KOPT-K1 (cell line): ENCODE results near the gene TNFAIP8L3.

ENCODE experiments used
- H3K27ac ChIP-seq: fragments of 200-600 bp; sonication (generic); 2 replicates; pipeline ENCODE4 v1.5.1; 2016; ENCODE audit warnings: antibody characterized with exemption, mild to moderate bottlenecking, low read depth, low read length; ENCODE audit not compliant: poor library complexity, severe bottlenecking
- H3K36me3 ChIP-seq: fragments of 200-600 bp; sonication (generic); 2 replicates; pipeline ENCODE4 v1.5.1; 2017; ENCODE audit warnings: antibody characterized with exemption, mild to moderate bottlenecking, low read length, moderate library complexity; ENCODE audit not compliant: insufficient read depth
- H3K9me3 ChIP-seq: fragments of 200-600 bp; sonication (generic); 2 replicates; pipeline ENCODE4 v1.5.1; 2017; ENCODE audit warnings: antibody characterized with exemption, low read length, mild to moderate bottlenecking; ENCODE audit not compliant: insufficient read depth, poor library complexity, severe bottlenecking

The TNFAIP8L3 gene

DNA sequence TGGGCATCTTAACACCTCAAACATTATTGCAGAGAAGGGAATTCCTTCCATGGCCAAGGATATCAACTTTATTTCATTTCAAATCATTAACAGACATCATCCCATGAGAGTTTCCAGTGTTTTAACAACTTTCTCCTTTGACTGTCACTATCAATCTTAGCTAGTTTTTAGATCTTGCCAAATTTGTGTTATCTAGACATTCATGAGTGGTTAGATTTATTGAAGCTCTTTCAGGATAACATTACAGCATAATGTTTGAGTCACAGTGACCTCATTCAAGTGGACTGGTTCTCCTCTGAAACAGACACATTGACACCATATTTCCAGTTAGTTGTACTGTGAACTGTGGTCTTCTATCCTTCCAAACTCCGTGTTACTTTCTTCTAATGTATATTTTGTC, 8.6 kb upstream of the TNFAIP8L3 start:
- Histone ChIP-seq H3K27ac (no peak overlapping the region), H3K9me3 (no peaks in the 10 kb centered on the region), H3K36me3 (no peaks in the 10 kb centered on the region)

DNA sequence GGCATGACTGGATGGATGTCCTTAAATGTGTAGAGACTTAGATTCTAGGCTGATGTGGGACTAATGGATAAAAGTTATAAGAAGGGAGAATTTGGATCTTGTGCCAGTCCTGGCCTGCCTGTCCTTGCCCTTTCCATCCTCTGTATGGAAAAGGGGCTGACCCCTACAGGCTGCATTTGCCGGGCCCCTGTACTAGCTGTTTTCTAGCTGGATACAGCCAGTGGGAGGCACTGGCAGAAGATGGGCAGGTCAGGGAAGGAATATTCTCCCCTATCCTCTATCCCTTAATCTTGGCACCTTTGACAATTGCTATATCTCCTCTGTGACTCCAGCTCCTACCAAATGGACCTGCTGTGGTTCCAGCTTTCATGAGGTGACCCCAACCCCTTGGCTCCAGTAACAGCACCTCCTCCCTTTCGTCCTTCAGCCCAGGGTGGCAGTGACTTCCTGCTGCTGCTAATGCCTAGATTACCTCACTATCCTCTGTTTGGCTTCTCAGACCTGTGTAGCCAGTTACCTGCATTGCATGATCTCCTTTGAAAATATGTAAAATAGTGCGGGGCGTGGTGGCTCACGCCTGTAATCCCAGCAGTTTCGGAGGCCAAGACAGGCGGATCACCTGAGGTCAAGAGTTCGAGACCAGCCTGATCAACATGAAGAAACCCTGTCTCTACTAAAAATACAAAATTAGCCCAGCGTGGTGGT, 6.2 kb upstream of the TNFAIP8L3 start:
- Histone ChIP-seq H3K36me3 (no peaks in the 10 kb centered on the region), H3K9me3 (no peaks in the 10 kb centered on the region), H3K27ac (no peak overlapping the region)

- H3K27ac ChIP-seq, result no peak overlapping the region
These were observed 4.5 kb upstream of the TNFAIP8L3 start for GRCh38 chr15:51099185-51099584.

DNA sequence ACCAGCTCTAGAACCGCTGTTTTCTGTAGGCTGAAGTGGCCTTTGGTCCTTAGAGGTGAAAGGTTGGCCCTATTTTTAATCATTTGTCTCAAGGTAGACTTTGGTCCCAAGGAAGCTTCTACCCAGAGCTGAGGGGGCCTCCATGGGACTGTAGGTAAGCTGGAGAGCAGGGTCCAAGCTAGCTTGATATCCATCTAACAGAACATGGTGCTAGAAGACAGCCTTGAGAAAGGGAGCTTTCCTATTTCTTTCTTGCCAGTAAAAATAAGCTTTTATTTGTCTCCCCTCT, 3.6 kb upstream of the TNFAIP8L3 start:
- Histone ChIP-seq H3K36me3 (no peaks in the 10 kb centered on the region), H3K9me3 (no peaks in the 10 kb centered on the region), H3K27ac (no peak overlapping the region)

More at GRCh38 chr15:51099185-51099584, 4.5 kb upstream of the TNFAIP8L3 start:
- H3K9me3 ChIP-seq, result no peaks in the 10 kb centered on the region
- no peaks in the 10 kb centered on the region for H3K36me3 ChIP-seq

DNA sequence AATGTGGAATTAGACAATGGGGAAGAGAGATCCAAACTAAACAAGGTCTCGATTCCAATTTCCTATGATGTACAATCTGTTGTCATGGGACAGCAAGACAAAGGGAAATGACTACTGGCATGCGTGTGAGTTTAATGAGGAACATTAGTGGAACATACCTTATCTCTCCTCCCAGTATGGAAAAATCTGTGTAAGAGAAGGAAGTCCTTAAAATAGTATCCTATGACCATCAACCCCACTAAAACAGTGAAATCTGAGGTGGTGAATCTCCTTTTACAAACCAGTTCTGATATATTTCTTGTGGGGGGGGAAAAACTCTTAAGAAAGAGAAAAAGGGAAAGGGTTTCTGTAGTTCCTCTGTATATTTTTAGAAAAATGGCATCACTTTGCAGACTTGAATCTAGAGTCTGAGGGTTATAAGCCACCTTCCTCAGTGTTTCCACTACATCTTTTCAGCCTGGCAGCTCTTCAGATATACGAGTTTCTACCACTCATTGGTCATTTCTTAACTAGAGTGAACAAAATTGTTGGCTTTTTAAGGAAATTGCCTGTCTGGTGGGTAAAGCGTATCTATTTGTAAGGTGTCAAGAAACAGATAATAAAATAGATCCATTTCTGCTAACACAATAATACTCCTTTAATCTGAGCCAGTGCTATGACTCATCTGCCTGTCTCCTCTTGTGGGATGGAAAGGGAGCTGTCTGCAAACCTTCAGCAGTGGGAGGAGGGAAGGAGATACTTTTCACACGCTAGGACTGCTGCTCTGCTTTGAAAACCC, 3.0 kb upstream of the TNFAIP8L3 start:
- Histone ChIP-seq H3K27ac (no peak overlapping the region), H3K36me3 (no peaks in the 10 kb centered on the region), H3K9me3 (no peaks in the 10 kb centered on the region)

DNA sequence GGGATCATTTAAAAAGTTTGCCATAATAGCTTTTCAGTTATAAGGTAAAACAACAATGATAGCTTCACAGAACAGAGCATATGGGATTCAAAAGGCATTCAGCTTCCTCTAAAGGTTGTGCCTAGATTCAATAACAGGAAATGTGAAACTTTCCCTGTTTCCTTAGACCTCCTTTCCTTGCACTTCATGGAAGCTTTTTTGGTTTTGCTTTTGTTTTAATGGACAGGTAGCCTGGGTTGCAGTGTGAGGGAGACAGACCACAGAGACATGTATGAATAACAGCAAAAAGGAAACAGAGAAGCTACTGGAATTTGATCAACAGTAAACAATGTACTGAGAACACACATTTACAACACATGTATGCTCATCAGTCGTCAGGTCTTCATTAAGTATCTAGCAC, 2.3 kb upstream of the TNFAIP8L3 start:
- no peak overlapping the region for H3K27ac ChIP-seq
- no peaks in the 10 kb centered on the region for H3K9me3 ChIP-seq
- H3K36me3 ChIP-seq, result no peaks in the 10 kb centered on the region

GRCh38 chr15:51095681-51096331, 1.1 kb upstream of the TNFAIP8L3 start:
- Histone ChIP-seq H3K36me3 (no peaks in the 10 kb centered on the region), H3K9me3 (no peaks in the 10 kb centered on the region), H3K27ac (no peak overlapping the region)

DNA sequence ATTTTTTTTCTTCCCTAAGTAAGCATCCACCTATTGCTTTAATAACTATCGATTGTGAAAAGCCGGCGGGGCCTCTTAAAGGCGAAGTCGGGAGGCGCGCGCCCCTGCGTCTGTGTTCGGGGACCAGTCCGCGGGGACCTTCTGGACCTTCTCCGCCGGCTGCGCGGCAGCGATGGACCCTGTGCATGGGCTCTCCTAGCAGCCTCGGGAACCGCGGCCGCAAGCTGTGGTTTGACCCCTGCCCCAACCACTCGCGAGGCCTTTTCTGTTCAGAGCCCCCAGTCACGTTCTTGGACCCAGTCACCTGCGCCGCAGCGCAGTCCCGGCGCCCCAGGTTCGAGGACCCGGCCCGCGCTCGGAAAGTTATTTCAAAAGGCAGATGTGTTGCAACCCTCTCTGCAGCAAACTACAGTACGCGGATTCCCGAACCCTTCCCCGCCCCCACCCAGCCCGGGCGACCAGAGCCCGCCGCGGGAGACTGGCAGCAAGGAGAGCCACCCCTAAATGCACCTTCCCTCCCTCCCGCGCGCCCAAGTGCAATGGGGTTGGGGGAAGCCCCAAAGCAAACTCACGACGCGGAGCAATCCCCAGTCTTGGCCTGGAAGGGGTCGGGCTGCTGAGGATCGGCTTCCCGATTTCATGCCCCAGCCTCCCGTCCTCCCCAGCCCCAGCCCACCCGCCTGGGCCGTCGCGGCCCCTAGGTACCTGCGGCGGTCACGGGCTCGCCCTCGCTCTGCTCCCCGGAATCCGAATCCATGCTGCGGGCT, 684 bp downstream of the TNFAIP8L3 start:
- no peaks in the 10 kb centered on the region for H3K9me3 ChIP-seq
- H3K27ac ChIP-seq, result no peak overlapping the region
- H3K36me3 ChIP-seq, result no peaks in the 10 kb centered on the region

DNA sequence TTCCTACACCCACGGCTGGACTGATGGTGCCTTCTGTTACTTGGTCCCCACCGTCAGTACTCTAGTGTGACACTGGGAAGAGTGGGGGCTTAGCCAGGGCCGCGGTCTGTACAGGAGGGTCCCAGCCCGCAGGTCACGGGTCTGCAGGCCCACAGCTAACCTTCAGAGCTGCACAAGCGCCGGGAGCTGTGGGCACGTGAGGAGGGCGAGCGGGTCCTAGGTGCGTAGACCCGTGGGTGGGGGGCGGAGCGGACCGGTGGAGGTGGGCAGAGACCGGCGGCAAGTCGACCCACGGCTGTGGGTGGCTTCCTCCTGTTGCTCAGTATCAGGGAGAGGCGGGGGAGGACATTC, 1.2 kb downstream of the TNFAIP8L3 start:
- H3K36me3 ChIP-seq, result no peaks in the 10 kb centered on the region
- no peak overlapping the region for H3K27ac ChIP-seq

GRCh38 chr15:51092480-51093040, 2.1 kb downstream of the TNFAIP8L3 start:
- Histone ChIP-seq H3K9me3 (no peaks in the 10 kb centered on the region), H3K27ac (no peak overlapping the region), H3K36me3 (no peaks in the 10 kb centered on the region)

More for the DNA sequence above, 1.2 kb downstream of the TNFAIP8L3 start:
- no peaks in the 10 kb centered on the region for H3K9me3 ChIP-seq

DNA sequence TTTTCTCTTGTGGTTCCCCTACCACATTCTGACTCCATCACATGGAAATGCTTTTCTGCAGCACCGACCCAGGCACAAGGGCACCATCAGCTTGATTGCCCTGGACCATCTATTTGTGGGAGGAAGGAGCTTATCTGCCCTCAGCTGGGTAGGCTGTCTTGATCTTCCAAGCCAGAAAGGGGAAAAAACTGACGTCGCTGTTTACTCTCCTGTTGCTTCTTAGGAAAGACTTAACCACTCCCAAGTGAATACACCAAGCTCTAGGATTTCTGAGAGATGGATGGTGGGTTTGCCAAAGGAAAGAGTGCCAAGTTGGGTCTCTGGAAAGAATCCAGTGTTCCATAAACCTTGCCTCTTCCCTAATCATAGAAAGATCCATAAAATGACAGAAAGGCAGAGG, 4.0 kb downstream of the TNFAIP8L3 start:
- no peaks in the 10 kb centered on the region for H3K9me3 ChIP-seq
- no peaks in the 10 kb centered on the region for H3K36me3 ChIP-seq
- no peak overlapping the region for H3K27ac ChIP-seq

DNA sequence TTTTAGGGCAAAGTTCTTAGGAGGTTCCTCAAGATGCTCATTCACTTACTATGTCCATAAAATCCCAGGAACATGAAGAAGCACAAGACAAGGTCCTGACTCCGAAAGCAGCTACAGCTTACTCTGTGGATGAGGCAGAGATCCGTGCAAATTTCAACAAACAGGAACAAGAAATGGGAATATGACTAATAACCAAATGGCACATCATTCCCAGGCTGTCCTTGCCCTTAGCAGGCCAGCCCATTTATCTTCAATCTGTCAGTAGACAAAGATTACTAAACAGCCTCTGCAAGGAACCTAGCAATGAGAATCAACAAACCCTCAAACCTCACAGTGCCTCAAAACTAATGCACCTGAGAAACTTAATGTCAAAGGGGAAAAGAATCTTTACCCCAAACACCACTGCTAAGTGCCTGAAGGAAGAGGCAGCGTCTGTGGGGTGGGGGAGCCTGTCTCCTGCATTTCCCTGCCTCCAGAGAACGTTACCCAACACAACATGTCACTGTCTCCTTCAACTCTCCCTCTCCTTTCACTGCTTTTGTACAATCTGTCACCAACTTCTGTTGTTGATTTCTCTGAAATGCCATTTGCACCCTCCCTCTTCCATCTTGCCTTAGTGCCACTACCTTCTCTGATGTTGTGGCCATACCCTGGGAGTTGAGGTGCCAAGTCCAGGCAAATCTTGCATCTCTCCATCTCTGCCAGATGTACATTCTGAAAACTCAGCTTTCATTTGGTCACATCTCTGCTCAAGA, 4.8 kb downstream of the TNFAIP8L3 start:
- H3K9me3 ChIP-seq, result no peaks in the 10 kb centered on the region
- H3K36me3 ChIP-seq, result no peaks in the 10 kb centered on the region
- H3K27ac ChIP-seq, result no peak overlapping the region

- no peaks in the 10 kb centered on the region for H3K36me3 ChIP-seq
- no peaks in the 10 kb centered on the region for H3K9me3 ChIP-seq
- no peak overlapping the region for H3K27ac ChIP-seq
These were observed 5.7 kb downstream of the TNFAIP8L3 start for GRCh38 chr15:51089041-51089440.

DNA sequence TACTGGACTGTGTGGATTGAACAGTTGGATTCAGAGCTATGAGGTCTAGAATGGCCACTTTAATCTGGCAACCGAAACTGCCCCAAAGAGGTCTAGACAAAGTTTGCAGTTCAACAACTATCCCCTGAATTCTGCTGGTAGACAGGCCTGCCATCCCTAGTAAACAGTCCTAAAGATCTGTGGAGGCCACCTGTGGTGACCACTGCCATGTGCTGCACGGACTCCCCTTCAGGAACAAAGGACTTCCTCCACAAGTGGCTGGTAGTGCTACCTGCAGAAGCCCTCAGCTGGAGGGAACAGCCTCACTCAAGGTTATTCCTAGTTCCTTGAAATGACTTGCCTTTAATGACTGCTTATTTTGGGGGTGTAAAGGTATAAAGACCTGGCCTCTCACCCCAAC, 6.1 kb downstream of the TNFAIP8L3 start:
- H3K27ac ChIP-seq, result no peak overlapping the region
- H3K9me3 ChIP-seq, result no peaks in the 10 kb centered on the region
- H3K36me3 ChIP-seq, result no peaks in the 10 kb centered on the region
